ENCODE measurements around the gene CTNND2.

CTNND2 gene

GRCh38 chr5:11247224-11247623 is 657.0 kb downstream of the CTNND2 start:
- TF ChIP-seq, protein P1, sequence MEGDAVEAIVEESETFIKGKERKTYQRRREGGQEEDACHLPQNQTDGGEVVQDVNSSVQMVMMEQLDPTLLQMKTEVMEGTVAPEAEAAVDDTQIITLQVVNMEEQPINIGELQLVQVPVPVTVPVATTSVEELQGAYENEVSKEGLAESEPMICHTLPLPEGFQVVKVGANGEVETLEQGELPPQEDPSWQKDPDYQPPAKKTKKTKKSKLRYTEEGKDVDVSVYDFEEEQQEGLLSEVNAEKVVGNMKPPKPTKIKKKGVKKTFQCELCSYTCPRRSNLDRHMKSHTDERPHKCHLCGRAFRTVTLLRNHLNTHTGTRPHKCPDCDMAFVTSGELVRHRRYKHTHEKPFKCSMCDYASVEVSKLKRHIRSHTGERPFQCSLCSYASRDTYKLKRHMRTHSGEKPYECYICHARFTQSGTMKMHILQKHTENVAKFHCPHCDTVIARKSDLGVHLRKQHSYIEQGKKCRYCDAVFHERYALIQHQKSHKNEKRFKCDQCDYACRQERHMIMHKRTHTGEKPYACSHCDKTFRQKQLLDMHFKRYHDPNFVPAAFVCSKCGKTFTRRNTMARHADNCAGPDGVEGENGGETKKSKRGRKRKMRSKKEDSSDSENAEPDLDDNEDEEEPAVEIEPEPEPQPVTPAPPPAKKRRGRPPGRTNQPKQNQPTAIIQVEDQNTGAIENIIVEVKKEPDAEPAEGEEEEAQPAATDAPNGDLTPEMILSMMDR (conservative IDR thresholded peaks at IDR 0.05; ENCODE audit: low read depth, low read length) = no peak
- no peak overlapping the region for H3K9ac ChIP-seq
- no peaks in the 10 kb centered on the region for H3K27me3 ChIP-seq (ENCODE audit: insufficient read depth, low read depth)
- H3K4me2 ChIP-seq = no peak overlapping the region
- no peaks in the 10 kb centered on the region for H4K20me1 ChIP-seq (ENCODE audit: insufficient read depth)
- no peak overlapping the region for H3K27ac ChIP-seq
- H3K4me3 ChIP-seq (IDR thresholded peaks at IDR 0.05; ENCODE audit: insufficient read depth, low read depth, low read length) = no peak overlapping the region
- H3K79me2 ChIP-seq (ENCODE audit: insufficient read depth, low read depth) = no peaks in the 10 kb centered on the region
- H3K36me3 ChIP-seq (ENCODE audit: insufficient read depth) = no peaks in the 10 kb centered on the region
- peaks cover 28% of the 10 kb centered on the region for H3K4me1 ChIP-seq (ENCODE audit: low read depth, poor library complexity, severe bottlenecking)
- no peak overlapping the region for H2AFZ ChIP-seq (ENCODE audit: low read depth)

GRCh38 chr5:11240293-11241190 is 663.7 kb downstream of the CTNND2 start:
- Histone ChIP-seq H3K27me3 (ENCODE audit: insufficient read depth, low read depth) (no peaks in the 10 kb centered on the region), H3K79me2 (ENCODE audit: insufficient read depth, low read depth) (no peaks in the 10 kb centered on the region), H2AFZ (ENCODE audit: low read depth) (no peak overlapping the region), H3K9ac (no peak overlapping the region), H4K20me1 (ENCODE audit: insufficient read depth) (no peaks in the 10 kb centered on the region), H3K36me3 (ENCODE audit: insufficient read depth) (no peaks in the 10 kb centered on the region), H3K4me1 (ENCODE audit: low read depth, poor library complexity, severe bottlenecking) (no peaks in the 10 kb centered on the region), H3K4me2 (no peak overlapping the region), H3K27ac (no peak overlapping the region), H3K4me3 (IDR thresholded peaks at IDR 0.05; ENCODE audit: insufficient read depth, low read depth, low read length) (no peak overlapping the region)
- TF ChIP-seq, protein P1 (conservative IDR thresholded peaks at IDR 0.05; ENCODE audit: low read depth, low read length) = no peak

- H3K36me3 ChIP-seq (ENCODE audit: insufficient read depth) = no peaks in the 10 kb centered on the region
- no peak overlapping the region for H2AFZ ChIP-seq (ENCODE audit: low read depth)
- H3K27me3 ChIP-seq (ENCODE audit: insufficient read depth, low read depth) = no peaks in the 10 kb centered on the region
- TF ChIP-seq, protein P1 (conservative IDR thresholded peaks at IDR 0.05; ENCODE audit: low read depth, low read length) = no peak
- no peak overlapping the region for H3K4me3 ChIP-seq (IDR thresholded peaks at IDR 0.05; ENCODE audit: insufficient read depth, low read depth, low read length)
- H3K9ac ChIP-seq = no peak overlapping the region
- H3K79me2 ChIP-seq (ENCODE audit: insufficient read depth, low read depth) = no peaks in the 10 kb centered on the region
- no peaks in the 10 kb centered on the region for H3K4me1 ChIP-seq (ENCODE audit: low read depth, poor library complexity, severe bottlenecking)
- H3K4me2 ChIP-seq = no peak overlapping the region
- H4K20me1 ChIP-seq (ENCODE audit: insufficient read depth) = no peaks in the 10 kb centered on the region
- no peak overlapping the region for H3K27ac ChIP-seq
These were observed 664.8 kb downstream of the CTNND2 start for GRCh38 chr5:11239261-11240015.

GRCh38 chr5:11234501-11234911 is 669.7 kb downstream of the CTNND2 start:
- H3K9ac ChIP-seq = no peak overlapping the region

More at GRCh38 chr5:11234501-11234911, 669.7 kb downstream of the CTNND2 start:
- Histone ChIP-seq H2AFZ (ENCODE audit: low read depth) (no peak overlapping the region), H3K4me3 (IDR thresholded peaks at IDR 0.05; ENCODE audit: insufficient read depth, low read depth, low read length) (no peak overlapping the region), H3K4me1 (ENCODE audit: low read depth, poor library complexity, severe bottlenecking) (no peaks in the 10 kb centered on the region), H3K4me2 (no peak overlapping the region), H3K79me2 (ENCODE audit: insufficient read depth, low read depth) (no peaks in the 10 kb centered on the region), H4K20me1 (ENCODE audit: insufficient read depth) (no peaks in the 10 kb centered on the region), H3K27me3 (ENCODE audit: insufficient read depth, low read depth) (no peaks in the 10 kb centered on the region), H3K36me3 (ENCODE audit: insufficient read depth) (no peaks in the 10 kb centered on the region), H3K27ac (no peak overlapping the region)
- TF ChIP-seq, protein P1 (conservative IDR thresholded peaks at IDR 0.05; ENCODE audit: low read depth, low read length) = no peak

Data from KMS-11 (cell line).